GM12873 (cell line): Measurements from ENCODE around the gene ZNF488.

Experiments used
- TF ChIP-seq, protein P1 (sequence below): IDR thresholded peaks from 2 replicates; pipeline ENCODE4 v1.5.1; 2012; ENCODE audit warnings: low read depth, mild to moderate bottlenecking, moderate library complexity, low read length, control low read depth; ENCODE audit not compliant: insufficient read depth; ENCODE audit errors: missing control alignments

Gene ZNF488

DNA sequence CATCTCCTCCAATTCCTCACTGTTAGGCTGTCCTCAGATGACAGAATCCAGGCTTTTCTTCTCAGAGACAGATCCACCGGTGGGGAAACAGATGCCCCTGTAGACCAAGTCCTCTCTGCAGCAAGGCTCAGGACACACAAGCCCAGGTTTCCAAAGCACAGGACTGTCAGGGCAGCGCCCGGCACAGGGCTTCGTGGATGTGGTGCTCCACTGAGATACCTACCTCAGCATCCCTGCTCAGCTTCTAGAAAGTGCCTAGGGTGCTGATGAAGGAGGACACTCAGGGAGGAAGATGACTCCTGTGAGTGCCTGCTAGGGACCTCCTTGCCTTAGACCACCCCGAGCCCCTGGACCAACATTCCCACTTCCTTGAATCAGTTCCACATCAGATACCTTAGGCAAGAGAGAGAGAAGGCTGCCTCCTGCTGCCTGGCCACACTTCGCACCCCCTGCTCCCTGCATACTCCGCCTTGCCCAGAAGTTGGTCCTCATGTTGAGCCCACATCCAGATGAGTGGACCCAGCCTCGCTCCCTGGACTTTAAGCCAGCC lies 44.8 kb downstream of the ZNF488 start:
- TF ChIP-seq, protein P1, sequence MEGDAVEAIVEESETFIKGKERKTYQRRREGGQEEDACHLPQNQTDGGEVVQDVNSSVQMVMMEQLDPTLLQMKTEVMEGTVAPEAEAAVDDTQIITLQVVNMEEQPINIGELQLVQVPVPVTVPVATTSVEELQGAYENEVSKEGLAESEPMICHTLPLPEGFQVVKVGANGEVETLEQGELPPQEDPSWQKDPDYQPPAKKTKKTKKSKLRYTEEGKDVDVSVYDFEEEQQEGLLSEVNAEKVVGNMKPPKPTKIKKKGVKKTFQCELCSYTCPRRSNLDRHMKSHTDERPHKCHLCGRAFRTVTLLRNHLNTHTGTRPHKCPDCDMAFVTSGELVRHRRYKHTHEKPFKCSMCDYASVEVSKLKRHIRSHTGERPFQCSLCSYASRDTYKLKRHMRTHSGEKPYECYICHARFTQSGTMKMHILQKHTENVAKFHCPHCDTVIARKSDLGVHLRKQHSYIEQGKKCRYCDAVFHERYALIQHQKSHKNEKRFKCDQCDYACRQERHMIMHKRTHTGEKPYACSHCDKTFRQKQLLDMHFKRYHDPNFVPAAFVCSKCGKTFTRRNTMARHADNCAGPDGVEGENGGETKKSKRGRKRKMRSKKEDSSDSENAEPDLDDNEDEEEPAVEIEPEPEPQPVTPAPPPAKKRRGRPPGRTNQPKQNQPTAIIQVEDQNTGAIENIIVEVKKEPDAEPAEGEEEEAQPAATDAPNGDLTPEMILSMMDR = no peak

DNA sequence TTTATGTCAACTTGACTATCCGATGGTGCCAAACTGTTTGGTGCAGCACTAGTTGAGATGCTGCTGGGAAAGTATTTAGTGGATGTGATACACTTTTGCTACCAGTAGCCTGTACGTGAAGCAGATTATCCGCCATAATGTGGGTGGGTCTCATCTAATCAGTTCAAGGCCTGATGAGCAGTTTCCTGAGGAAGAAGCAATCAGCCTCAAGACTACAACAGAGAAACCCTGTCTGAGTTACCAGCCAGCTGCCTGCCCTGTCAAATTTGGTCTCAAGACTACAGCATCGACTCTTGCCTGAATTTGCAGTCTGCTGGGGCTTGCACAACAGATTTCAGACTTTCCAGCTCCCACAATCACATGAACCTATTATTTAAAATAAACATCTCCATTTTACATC lies 46.8 kb downstream of the ZNF488 start:
- TF ChIP-seq, protein P1 = no peak

DNA sequence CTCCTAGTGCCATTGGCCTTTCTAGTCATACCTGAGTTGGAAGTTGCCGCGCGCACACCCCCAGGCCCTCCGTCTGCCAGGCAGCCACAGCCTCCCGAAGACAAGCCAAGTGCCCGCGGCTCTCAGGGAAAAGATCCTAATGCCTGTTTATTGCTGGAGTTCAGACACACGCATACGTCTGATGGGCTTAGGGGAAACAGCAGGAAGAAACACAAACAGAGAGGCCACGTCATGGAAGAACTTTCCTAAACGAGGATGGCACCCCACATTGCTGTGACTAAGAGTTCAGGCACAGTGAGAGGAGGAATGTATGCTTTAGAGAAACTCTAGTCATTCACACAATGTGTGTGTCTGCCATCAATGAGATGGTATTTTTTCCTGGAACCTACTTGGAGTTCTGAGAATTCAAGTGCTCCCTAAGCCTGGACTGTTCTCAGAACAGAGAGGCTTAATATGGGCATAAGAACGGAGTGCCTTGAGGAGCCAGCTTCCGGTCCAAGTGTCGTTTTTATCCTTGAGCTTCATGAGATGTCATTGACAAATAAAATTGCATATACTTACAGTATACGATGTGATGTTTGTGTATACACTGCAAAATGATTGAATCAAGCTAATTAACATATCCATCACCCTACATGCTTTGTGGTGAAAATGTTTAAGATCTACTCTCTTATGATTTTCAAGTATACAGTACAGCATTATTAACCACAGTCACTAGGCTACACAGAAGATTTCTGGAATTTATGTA lies 47.5 kb downstream of the ZNF488 start:
- TF ChIP-seq, protein P1 = no peak

DNA sequence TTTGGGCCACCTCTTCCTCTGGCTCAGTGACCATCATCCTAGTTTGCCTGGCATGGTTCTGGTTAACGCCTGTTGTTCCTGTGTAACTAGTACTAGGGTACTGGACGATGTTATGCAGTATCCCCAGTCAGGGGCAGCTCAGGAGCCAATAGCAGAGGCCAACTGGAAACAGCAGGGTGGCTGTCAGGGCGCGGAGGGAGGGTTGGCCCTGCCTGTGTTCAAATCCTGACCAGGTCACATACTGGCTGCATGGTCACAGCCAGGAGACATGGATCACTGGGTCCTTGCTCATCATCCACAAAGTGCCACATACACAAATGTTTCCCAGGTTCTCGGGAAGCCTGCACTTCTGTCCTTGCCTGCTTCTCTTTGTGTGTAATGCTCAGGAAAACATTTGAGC lies 48.2 kb downstream of the ZNF488 start:
- TF ChIP-seq, protein P1 = no peak

DNA sequence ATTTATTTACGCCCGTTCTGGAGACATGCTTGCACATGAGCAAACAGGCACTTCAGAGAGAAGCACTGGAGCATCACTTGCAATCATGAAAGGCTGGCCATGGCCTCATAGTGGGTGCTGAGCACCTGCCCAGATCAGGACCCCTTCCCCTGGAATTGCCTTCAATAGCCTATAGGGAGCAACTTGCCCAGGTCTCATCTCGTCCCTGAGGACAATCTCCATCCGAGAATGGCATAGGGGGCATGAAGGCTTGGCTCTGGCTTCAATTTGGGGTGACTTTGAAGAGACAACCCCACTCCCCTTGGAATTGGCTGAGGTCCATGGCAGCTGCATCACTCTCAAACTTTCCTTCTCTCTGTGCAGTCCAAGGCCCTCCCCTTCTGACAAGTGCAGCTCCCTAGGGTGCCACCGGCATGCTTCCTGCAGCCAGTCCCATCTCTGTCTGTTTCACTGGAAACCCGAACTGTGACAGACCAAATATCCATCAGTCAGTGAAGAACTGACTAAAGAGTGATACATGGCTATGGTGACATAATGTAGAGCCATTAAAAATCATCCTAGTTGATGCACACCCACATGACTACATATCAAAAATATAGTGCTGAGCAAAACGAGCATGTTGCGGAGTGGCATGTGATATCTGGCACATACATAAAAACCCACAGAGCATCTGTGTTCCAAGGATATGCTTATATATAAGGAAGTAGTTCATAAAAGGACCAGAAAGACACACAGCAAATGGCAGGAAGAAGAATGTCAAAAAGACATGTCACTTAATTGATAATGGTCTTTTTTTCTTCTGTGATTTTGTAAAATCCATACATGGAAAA lies 49.4 kb downstream of the ZNF488 start:
- TF ChIP-seq, protein P1 = no peak

DNA sequence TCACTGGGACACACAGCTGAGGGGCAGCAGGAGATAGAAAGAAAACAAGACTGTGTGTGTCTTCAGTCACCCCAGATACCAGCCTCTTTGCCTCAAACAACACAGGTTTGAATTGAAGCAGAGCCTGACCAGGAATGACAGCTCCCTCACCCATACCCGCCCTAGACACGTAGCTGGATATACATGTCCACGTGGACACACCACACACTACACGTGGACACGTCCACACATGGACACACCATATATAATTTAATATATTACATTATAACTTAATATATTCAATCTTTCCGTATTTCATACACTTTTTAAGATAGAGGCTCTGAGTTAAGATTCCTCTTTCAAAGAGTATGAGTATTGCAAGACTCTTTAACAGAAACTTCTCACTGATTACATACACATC lies 50.6 kb downstream of the ZNF488 start:
- TF ChIP-seq, protein P1 = no peak

DNA sequence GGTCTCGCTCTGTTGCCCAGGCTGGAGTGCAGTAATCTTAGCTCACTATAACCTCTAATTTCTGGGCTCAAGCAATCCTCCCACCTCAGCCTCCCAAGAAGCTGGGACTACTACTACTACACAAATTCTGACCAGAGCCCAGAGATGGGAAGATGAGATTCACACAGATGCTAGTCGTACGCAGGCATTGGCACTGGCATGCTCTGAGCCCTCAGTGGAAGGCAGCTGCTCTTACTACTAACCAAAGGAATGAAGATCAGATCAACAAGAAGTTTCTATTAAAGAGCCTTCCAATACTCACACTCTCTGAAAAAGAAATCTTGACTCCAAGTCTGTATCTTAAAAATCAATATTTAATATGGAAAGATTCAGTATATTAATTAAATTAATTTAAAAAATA lies 51.1 kb downstream of the ZNF488 start:
- TF ChIP-seq, protein P1 = no peak
